HG02981 (cell line): ENCODE results near the gene RSPH10B2.
"Not testable (repeated sequence)": the region's sequence is repeated elsewhere in the genome, so short reads cannot be mapped to it uniquely, and the experiment has no call there.

Experiments
- ATAC-seq: cut with Tn5 transposase; IDR thresholded peaks from one replicate; pipeline ENCODE4 v1.9.1; 2021; ENCODE audit warnings: mild to moderate bottlenecking, moderate library complexity; ENCODE audit not compliant: unreplicated experiment

Gene RSPH10B2

DNA sequence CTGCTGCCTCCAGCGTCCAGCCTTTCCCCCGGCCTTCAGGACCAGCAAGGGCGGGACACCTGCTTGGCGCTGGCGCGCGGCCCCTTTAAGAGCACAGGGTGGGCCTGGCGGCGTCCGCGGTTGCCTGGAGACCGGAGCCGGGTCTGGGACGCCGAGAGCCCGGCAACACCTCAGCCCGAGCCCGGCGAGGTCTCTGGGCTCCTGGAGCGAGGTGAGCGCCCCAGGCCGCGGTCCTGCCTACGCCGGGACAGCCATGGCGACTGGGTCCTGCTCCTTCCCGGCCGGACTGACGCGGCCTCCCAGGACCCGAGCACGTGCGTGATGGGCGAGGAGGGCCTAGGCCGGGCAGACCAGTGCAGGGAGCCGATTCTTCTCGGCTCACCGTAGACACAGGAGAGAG, at the start of gene RSPH10B2:
TSS of gene RSPH10B2 (plus strand) at position 140 of the 400 bp plus-strand sequence. CDS start 3,575 bp downstream, outside the sequence.
- not testable (repeated sequence) for ATAC-seq

DNA sequence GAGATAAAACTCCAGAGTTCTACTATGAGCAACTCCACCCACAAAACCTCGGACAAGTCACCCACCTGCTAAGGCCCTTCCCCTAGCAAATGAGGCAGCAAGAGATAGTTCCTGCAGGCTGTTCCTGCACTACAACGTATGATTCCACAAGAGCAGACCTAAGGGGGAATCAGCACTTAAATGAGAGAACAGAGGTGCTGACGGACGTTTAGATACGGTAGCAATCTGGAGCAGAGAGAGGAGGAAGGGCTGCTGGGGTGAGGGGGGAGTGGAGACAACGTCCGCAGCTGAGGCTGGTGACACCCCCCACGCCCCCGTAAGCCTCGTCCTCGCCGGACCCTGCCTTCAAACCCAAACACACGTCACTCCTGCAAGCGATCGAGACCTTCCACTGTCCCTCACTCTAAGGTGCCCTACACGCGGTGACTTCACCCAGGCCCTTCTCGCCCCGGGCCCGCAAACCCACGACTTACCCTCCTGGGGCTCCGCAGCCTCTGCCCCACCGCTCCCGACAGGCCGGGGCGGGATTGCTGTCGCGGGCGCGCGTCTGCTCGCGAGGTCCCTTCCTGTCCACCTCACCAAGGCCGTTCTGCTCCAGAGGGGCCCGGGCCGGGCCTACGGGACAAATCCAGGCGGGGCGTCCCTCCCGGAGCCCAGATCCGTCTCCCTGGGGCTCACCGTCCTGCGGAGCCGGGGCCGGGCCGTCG, 47.8 kb upstream of the RSPH10B2 start:
- peak; percentile 18 for ATAC-seq

DNA sequence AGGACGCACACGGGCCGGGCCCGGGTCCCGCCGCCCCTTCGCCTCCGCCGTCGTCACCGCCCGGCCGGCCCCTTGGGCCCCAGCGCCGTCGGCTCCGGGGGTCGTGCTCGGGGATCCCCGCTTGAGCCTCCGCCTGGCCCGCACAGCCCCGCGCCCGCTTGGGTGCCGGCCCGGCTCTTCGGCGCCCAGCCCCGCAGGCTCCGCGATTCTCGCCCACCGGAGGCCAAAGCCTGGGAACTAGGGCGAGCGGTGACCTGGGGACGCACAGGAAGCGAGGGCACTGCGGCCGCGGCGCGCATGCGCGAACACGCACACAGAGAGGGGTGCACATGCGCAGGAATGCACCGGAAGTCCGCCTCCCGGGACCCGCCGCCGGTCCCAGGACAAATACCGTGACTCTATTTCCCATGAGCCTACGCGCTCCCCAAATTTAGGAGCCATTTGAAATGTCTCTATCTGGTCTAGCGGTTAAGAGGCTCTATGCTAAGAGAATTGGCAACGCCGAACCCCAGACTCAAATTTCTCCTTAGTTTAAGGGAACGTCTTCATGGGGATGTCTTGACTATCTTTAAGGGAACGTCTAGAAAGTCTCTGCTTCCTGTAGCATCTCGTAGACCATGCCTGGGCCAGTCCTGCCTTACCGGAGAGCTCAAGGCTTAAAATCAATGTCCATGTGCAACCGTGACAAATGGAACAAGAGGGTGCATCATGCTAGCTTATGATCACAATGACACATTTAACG, 47.1 kb upstream of the RSPH10B2 start, which contains the start of gene ZNF12:
TSS of gene ZNF12 (minus strand) at position 282 of the 742 bp plus-strand sequence. CDS start 1,774 bp downstream, outside the sequence.
- peak; percentile 88 for ATAC-seq

DNA sequence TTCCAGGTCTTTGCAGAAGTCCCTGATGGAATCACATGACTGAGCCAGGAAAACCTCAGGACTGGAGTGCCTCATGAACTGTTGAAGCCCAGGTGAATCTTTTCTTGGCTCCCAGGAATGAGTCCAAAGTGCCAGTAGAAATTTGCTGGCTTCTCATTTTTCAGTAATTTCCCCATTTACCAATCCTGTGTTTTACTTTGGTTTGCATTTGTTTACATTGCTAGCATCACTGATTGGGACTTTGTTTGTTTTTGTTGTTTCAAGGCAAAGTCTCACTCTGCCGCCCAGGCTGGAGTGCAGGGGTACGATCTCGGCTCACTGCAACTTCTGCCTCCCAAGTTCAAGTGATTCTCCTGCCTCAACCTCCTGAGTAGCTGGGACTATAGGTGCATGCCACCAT, 45.6 kb upstream of the RSPH10B2 start:
- ATAC-seq, result no peak

DNA sequence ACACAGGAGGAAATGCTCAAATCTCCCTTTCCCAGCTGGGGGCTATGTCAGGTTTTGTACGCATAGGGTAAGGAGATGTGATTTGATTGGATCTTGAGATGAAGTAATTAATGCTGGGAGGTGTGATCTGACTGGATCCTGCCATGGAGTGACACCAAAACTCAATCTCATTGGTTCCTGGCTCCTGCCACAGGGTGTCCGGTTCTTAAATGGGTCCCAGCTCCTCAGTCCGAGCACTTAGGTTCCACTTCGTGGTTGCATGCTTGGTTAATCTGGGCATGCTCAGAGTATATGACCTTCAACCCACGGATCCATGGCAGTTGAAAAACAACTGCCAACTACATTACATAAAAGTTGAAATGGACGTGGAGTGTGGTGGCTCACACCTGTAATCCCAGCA, 44.1 kb upstream of the RSPH10B2 start:
- ATAC-seq, result no peak

DNA sequence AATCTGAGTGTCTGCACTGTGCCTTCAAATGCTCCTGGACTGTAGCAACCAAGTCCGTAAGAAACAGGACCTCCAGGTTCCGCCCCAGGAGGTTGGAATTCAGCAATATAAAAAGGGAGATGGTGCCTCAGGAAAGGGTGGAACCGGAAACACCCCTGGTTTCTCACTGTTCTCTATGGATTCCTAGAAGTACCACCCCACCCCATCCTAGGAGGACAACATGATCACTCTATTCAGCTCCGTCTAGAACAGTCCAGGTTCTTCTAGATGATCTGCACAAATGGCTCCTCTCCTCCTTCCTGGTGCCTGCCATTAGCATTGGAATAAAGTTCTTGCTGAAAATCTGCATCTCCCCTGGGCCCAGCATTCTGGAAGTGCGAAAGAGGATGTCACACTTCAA, 39.5 kb upstream of the RSPH10B2 start:
- ATAC-seq, result no peak

DNA sequence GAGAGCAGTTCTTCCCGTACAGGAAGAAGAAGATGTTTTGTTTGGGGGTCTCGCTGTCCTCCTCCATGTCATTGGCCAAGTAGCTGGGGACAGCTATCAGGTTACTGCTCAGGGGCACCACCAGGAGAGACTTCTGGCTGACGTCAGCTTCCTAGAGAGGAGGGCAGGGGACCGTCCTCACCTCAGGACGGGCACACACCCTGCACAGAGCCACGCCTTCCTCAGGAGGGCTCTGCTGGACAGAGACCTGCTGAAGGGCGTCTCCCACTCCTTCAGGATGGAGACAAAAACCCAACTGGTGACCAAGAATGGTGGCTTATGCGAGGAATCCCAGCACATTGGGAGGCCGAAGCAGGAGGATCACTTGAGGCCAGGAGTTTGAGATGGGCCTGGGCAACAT, 38.0 kb upstream of the RSPH10B2 start:
- ATAC-seq, result not testable (repeated sequence)

DNA sequence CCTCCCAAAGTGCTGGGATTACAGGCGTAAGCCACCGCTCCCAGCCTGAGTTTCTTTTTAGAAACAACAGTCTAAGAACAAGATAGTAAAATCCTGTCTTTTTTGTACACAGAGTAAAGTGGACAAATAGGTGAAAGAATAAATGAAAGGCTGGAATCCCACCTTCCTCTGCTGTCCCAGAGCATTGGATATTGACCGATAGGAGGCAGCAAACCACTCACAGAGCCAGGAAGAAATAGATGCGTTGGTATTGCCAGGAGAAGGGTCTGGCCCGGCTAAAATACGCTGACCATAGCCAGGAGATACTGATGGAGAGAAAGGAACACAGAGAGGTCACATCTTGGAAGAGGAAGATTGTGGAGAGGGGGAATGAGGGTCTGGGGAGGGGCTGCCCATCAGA, 35.8 kb upstream of the RSPH10B2 start:
- no peak for ATAC-seq

DNA sequence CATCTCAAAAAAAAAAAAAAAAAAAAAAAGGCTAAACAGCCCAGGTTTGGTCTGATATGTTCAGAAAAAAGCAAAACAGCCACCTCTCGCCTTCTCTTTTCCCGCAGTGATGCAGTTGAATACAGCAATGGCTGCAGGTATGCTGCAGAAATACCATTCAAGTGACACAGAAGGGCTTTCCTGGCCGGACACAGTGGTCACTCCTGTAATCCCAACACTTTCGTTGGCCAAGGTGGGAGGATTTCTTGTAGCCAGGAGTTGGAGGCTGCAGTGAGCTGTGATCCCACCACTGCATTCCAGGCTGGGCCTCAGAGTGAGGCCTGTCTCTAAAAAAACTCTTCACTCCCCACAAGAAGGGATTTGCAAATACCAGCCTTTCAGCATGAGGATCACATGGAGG, 29.6 kb upstream of the RSPH10B2 start:
- ATAC-seq, result not testable (repeated sequence)

DNA sequence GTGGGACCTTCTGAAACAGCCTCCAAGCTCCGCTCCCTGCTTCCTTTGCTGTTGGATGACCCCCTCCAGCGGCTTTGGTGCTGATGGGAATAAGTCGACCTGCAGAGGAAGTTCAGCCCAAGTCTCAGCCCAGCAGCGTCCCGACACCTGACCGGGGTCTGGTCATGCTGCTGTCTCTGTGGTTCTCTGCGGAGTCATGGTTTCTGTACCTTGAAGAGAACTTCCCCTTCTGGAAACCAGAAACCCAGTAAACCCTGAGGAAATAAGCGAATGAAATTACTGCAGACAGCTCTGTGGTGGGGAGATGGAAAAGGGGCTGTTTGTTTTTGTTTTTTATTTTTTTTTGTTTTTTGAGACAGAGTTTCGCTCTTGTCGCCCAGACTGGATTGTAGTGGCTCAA, 28.9 kb upstream of the RSPH10B2 start:
- peak; percentile 60 for ATAC-seq

DNA sequence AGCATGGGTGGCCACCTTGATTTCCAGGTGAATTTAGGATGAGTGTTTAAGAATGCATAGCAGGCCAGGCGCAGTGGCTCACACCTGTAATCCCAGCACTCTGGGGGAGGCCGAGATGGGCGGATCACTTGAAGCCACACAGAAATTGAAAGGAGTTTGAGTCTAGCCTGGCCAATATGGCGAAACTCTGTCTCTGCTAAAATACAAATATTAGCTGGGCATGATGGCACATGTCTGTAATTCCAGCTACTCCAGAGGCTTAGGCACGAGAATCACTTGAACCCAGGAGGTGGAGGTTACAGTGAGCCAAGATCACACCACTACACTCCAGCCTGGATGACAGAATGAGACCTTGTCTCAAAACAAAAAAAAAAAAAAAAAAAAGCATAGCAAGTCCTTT, 27.6 kb upstream of the RSPH10B2 start:
- ATAC-seq, result not testable (repeated sequence)

DNA sequence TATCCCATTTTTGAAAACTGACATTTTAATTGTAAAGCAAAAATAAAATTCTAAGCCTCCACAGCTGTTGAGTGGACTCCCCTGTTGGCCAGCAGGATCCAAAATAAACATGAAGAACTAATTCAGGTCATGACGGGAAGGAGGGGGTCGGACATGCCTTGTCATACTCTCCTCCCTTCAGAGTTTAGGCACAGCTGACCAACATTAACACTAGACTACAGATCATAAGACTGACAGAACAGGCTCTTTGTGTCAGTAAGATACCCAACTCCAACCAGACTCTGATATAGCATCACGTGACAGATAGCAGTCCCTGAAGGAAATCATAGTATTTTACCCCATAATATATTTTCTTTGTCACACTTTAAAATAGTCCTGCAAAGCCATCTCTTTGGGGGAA, 26.2 kb upstream of the RSPH10B2 start:
- ATAC-seq, result no peak

DNA sequence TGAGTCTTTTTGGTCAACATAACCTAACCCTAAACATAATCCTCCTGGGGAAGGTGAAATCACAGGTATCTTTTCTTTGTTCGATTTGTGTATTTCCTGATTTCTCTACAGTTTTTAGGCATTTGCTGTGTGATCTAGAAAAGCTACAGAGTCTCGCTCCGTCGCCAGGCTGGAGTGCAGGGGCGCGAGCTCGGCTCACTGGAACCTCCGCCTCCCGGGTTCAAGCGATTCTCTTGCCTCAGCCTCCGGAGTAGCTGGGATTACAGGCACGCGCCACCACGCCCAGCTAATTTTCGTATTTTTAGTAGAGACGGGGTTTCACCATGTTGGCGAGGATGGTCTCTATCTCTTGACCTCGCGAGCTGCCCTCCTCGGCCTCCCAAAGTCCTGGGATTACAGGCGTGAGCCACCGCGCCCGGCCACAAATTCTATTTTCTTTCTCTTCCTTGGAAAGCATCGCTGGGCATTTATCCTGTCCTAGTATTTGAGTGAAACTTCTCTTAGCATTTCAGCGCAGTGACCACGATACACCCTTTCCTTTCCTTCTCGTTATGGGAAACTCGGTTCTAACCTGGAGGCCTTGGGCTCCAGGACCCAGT, 24.9 kb upstream of the RSPH10B2 start:
- ATAC-seq, result not testable (repeated sequence)

DNA sequence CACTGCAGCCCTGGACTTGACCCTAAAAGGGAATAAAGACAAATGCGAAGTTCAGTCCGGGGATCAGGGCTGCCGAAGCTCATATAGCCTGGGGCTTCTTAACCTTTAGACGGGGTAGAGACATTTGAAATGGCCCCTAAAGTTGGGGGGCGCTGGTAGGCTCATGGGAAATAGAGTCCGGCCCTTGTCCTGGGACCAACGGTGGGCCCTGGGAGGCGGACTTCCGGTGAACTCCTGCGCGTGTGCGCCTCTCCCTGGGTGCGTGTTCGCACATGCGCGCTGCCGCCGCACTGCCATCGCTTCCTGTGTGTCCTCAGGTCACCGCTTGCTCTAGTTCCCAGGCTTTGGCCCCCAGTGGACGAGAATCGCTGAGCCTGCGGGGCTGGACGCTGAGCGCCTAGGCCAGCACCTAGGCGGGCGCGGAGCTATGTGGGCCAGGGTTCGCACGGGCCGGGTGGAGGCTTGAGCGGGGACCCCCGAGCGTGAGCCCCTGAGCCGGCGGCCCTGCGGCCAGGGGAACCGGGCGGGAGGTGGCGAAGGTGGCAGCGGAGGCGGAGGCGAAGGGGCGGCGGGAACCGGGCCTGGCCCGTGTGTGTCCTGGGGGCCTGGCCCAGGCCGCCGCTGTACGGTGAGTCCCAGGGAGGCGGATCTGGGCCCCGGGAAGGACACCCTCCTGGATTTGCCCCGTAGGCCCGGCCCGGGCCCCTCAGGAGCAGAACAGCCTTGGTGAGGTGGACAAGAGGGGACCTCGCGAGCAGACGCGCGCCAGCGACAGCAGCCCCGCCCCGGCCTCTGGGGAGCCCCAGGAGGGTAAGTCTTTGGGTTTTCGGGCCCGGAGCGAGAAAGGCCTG, 24.2 kb upstream of the RSPH10B2 start:
- ATAC-seq, result peak; percentile 83

DNA sequence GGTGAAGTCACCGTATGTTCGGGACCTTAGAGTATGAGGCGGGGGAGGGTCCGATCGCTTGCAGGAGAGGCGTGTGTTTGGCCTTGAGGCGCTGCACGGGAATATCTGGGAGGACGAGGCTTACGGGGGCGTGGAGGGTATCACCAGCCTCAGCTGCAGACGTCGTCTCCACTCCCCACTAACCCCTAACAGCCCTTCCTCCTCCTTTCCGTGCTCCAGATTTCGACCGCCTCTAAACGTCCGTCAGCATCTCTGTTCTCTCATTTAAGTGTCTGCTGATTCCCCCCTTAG, 23.6 kb upstream of the RSPH10B2 start:
- peak; percentile 7 for ATAC-seq

DNA sequence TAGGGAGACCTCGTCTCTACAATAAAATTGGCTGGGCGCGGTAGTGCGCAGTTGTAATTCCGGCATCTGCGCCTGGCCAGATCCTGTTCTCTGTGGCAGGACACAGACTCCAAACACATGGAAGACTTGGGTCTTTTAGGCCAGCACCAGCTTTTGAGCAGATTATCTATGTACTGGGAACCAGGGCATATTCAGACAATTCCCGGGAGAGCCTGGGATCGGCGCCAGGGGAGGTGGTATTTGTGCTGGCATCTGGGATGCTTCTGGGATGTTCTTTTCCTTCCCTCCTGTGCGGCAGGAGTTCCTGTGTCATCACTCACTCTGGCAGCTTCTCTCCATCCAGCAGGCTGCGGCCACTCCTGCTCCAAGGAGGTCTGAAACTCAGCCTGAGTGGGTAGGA, 15.5 kb upstream of the RSPH10B2 start:
- ATAC-seq, result not testable (repeated sequence)

DNA sequence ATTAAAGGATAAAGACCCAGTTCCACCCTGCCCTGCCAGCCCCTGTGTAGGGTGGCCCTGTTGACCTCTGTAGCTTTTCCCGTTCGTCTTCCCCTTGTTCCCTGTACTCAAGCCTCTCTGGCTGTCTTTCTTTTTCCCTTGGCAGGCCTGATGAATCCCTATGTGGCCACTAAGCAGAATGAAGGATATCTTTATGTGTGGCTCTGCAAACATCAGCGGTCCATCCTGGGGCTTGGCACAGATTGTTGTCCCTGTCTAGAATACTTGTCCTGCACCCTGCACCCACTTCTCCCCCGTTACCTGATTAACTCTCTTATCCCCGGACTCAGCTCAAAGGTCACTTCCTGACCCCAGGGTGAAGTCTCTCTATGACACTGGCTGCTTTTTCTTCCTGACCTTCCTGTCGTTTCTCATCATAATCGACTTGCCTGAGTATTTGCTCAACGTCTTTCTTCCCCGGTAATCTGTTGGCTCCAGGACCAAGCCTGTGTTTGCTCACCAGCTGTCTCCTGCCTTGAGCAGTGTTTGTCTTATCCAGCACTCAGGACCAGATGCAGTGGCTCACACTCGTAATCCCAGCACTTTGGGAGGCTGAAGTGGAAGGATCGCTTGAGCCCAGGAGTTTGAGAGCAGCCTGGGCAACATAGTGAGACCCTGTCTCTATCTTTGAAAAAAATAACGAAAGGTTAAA, 9.3 kb upstream of the RSPH10B2 start:
- not testable (repeated sequence) for ATAC-seq

DNA sequence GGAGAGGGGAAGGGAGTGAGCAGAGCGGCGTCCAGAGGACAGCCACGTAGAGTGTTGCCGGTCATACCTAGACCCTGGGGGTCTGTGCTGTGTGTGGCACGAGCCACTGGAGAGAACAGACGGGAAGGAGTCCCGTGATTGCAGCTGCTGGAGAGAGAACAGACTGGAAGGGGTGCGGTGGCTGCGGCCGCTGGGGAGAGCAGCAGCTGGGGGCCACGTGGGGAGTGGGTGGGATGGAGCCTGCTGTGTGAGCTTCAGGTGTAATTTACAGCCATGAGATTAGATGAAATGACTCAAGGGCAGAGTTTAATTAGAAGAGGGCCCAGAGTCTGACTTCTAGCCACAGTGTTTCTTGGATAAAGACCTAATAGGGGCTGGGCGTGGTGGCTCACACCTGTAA, 4.6 kb upstream of the RSPH10B2 start:
- ATAC-seq, result not testable (repeated sequence)

DNA sequence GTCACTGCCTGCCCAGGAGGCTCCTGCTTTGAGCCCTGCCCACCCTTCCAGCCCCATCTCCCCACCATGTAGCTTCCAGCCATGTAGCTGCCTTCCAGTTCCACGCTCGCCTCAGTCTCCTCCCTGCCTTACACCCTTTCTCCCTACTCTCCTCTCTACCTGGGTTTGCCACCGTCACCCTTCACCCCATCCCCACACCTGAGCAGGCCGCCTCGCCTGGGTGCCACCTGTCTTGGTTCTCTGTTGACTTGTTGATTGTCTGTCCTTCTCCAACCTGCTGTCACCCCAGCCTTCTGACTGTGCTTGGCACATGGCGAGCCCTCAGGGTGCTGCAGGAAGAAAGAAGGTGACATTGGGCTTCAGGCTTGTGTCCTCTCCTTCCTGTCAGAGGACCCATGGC, 3.7 kb upstream of the RSPH10B2 start:
- ATAC-seq, result not testable (repeated sequence)

DNA sequence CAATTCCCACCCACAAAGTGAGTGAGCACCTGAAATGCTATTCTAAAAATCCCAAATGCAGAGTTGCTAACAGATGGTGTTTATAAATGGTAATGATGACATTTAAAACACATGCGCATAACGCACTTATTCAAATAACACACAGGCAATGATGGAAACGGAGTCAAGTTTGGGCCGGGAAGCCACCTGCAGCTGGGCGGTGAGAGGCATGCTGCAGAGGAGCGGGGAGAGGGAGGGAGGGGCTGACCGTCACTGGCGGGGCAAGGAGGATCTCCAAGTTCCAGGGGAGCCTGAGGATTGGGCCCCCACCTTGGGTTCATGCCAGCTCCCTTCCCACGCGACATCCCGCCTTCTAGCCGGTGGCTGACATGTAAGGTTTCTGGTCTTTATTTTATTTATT, 7.3 kb downstream of the RSPH10B2 start:
- ATAC-seq, result not testable (repeated sequence)
